HepG2 (cell line): ENCODE data around the gene PARVA. TPM values are rescaled to one million over a fixed set of nuclear protein-coding genes. Genes with fewer than 3 reads are reported as not detected.

Experiments used
- ATAC-seq: fragments of 200-7000 bp; cut with Tn5 transposase; 3 replicates; pipeline ENCODE4 v1.9.1; 2020; ENCODE audit warnings: mild to moderate bottlenecking, moderate library complexity
- BruUV-seq: library from RNA; stranded (reverse); fragments of 400-500 nt; replicated peaks from 2 replicates; lab custom pipeline; 2021; lab: Mats Ljungman, UMichigan
- CTCF ChIA-PET: fragments of 300-600 bp; formaldehyde crosslinking; extraction: SDS; loops from one replicate; lab custom pipeline; 2021; ENCODE audit warnings: low total read pairs, inconsistent platforms, low intra/inter-chr PET ratio; lab: Yijun Ruan, JAX
- POLR2A ChIA-PET: fragments of 350-600 bp; sonication (Branson Sonifier 250); formaldehyde crosslinking; loops from one replicate; lab custom pipeline; 2020; ENCODE audit warnings: antibody characterized with exemption, inconsistent platforms; lab: Yijun Ruan, JAX
- DNase-seq: peaks from one replicate; pipeline ENCODE4 v3.0.0-alpha.2; 2015; ENCODE audit warnings: low spot score
- FAIRE-seq: peaks from 3 replicates; lab custom pipeline; 2011; peaks lifted over from hg19 to GRCh38; lab: Jason Lieb, UNC
- H2AFZ ChIP-seq: one replicate; pipeline ENCODE4 v1.6.1; 2011; ENCODE audit warnings: low read length, inconsistent platforms
- H3K27ac ChIP-seq: fragments of 300-600 bp; 3 replicates; pipeline ENCODE4 v1.8.0; 2011; ENCODE audit warnings: mixed run types, mild to moderate bottlenecking, mixed read lengths, low read length, inconsistent platforms; ENCODE audit not compliant: insufficient read depth; ENCODE audit errors: extremely low read length
- H3K27me3 ChIP-seq, 2 experiments: fragments of 200-600 bp in 1 of 2; 2 replicates in 1 of 2; 3 replicates in 1 of 2; pipeline versions ENCODE4 v1.6.0 to v1.8.0; 2011; ENCODE audit warnings: low read length in 2 of 2, mild to moderate bottlenecking in 2 of 2, moderate library complexity in 2 of 2, inconsistent platforms in 1 of 2; ENCODE audit not compliant: insufficient read depth in 2 of 2, control insufficient read depth in 1 of 2
- H3K36me3 ChIP-seq, 2 experiments: fragments of 200-600 bp in 1 of 2; replicated peaks in 1 of 2; 2 replicates in 1 of 2; 3 replicates in 1 of 2; pipeline versions ENCODE4 v1.5.1 to v1.8.0; 2011; ENCODE audit warnings: low read length in 2 of 2, inconsistent platforms in 1 of 2; ENCODE audit not compliant: insufficient read depth in 2 of 2, control insufficient read depth in 1 of 2
- H3K4me1 ChIP-seq: 2 replicates; pipeline ENCODE4 v1.5.1; 2012; ENCODE audit warnings: low read length, inconsistent platforms; ENCODE audit not compliant: insufficient read depth
- H3K4me2 ChIP-seq: 2 replicates; pipeline ENCODE4 v1.6.0; 2011; ENCODE audit warnings: low read depth, low read length, inconsistent platforms
- H3K4me3 ChIP-seq, 3 experiments: fragments of 200-600 bp in 1 of 3; sonication (generic), shearing (Covaris generic) in 1 of 3; replicated peaks in 1 of 3; 2 replicates each; pipeline ENCODE4 v1.5.1; 2011 to 2016; ENCODE audit warnings: low read length in 3 of 3, inconsistent platforms in 2 of 3, low read depth in 2 of 3, mild to moderate bottlenecking in 2 of 3, control low read depth in 1 of 3, mixed read lengths in 1 of 3; ENCODE audit not compliant: insufficient read depth in 1 of 3
- H3K79me2 ChIP-seq: one replicate; pipeline ENCODE4 v1.6.1; 2011; ENCODE audit warnings: low read length, inconsistent platforms; ENCODE audit not compliant: insufficient read depth
- H3K9ac ChIP-seq: 2 replicates; pipeline ENCODE4 v1.6.0; 2011; ENCODE audit warnings: mild to moderate bottlenecking, low read depth, low read length, inconsistent platforms; ENCODE audit not compliant: insufficient read depth
- H3K9me3 ChIP-seq: 2 replicates; pipeline ENCODE4 v1.5.1; 2012; ENCODE audit warnings: mild to moderate bottlenecking, low read length
- H4K20me1 ChIP-seq: 2 replicates; pipeline ENCODE4 v1.6.0; 2011; ENCODE audit warnings: inconsistent platforms, mild to moderate bottlenecking, low read length, moderate library complexity; ENCODE audit not compliant: insufficient read depth
- CBX1 ChIP-seq: IDR thresholded peaks from one replicate; pipeline ENCODE4 v1.6.1; 2016; ENCODE audit warnings: antibody characterized with exemption, low read depth
- CENPT ChIP-seq: sonication (generic); formaldehyde crosslinking; IDR thresholded peaks from 2 replicates; pipeline ENCODE4 v1.8.0; 2022; ENCODE audit warnings: low read depth, mild to moderate bottlenecking, moderate library complexity, missing genetic modification reagents
- ELF3 ChIP-seq: IDR thresholded peaks from 2 replicates; pipeline ENCODE4 v1.6.1; 2016; ENCODE audit warnings: missing genetic modification reagents, missing compliant biosample characterization
- HBP1 ChIP-seq: IDR thresholded peaks from 2 replicates; pipeline ENCODE4 v1.6.1; 2016; ENCODE audit warnings: low read depth, control low read depth
- HNRNPK ChIP-seq: fragments of 200-400 bp; formaldehyde crosslinking; IDR thresholded peaks from 2 replicates; pipeline ENCODE4 v1.6.1; 2018; ENCODE audit warnings: low read length, low read depth, moderate library complexity, mild to moderate bottlenecking; ENCODE audit not compliant: poor library complexity, severe bottlenecking
- MED8 ChIP-seq: sonication (generic); formaldehyde crosslinking; IDR thresholded peaks from 2 replicates; pipeline ENCODE4 v1.8.1; 2023; ENCODE audit warnings: mild to moderate bottlenecking, missing genetic modification reagents; ENCODE audit not compliant: insufficient replicate concordance
- NFE2L2 ChIP-seq: fragments of 150-350 bp; IDR thresholded peaks from 2 replicates; pipeline ENCODE4 v1.6.1; 2014; ENCODE audit warnings: low read length
- NFIB ChIP-seq: sonication (generic); formaldehyde crosslinking; IDR thresholded peaks from 2 replicates; pipeline ENCODE4 v1.9.0; 2021; ENCODE audit warnings: missing genetic modification reagents, mild to moderate bottlenecking, borderline replicate concordance
- PLRG1 ChIP-seq: fragments of 450-650 bp; conservative IDR thresholded peaks from 2 replicates; pipeline ENCODE4 v1.6.1; 2016
- RARA ChIP-seq: IDR thresholded peaks from 2 replicates; pipeline ENCODE4 v1.6.1; 2016; ENCODE audit warnings: missing genetic modification reagents, missing compliant biosample characterization
- TP53 ChIP-seq: sonication (generic); formaldehyde crosslinking; conservative IDR thresholded peaks from 2 replicates; pipeline ENCODE4 v1.4.0; 2020; ENCODE audit warnings: missing genetic modification reagents
- UBTF ChIP-seq: sonication (generic); formaldehyde crosslinking; IDR thresholded peaks from 2 replicates; pipeline ENCODE4 v1.4.0; 2020; ENCODE audit warnings: mild to moderate bottlenecking, missing genetic modification reagents
- ZC3H13 ChIP-seq: sonication (generic); formaldehyde crosslinking; IDR thresholded peaks from 2 replicates; pipeline ENCODE4 v1.8.1; 2023; ENCODE audit warnings: mild to moderate bottlenecking, missing genetic modification reagents, moderate library complexity
- ZC3H4 ChIP-seq: sonication (generic); formaldehyde crosslinking; IDR thresholded peaks from 2 replicates; pipeline ENCODE4 v1.4.0; 2020; ENCODE audit warnings: missing genetic modification reagents, borderline replicate concordance
- ZNF510 ChIP-seq: sonication (generic); formaldehyde crosslinking; IDR thresholded peaks from 2 replicates; pipeline ENCODE4 v1.4.0; 2020; ENCODE audit warnings: low read depth, mild to moderate bottlenecking, missing genetic modification reagents
- ZNF709 ChIP-seq: sonication (generic); formaldehyde crosslinking; IDR thresholded peaks from 2 replicates; pipeline ENCODE4 v1.5.0; 2020; ENCODE audit warnings: mild to moderate bottlenecking, missing genetic modification reagents
- ZNF879 ChIP-seq: sonication (generic); formaldehyde crosslinking; IDR thresholded peaks from 2 replicates; pipeline ENCODE4 v1.8.1; 2023; ENCODE audit warnings: missing genetic modification reagents
- ZSCAN25 ChIP-seq: sonication (generic); formaldehyde crosslinking; IDR thresholded peaks from 2 replicates; pipeline ENCODE4 v1.8.0; 2022; ENCODE audit warnings: mild to moderate bottlenecking, missing genetic modification reagents
- WGBS: methylation state at CpG from one replicate; pipeline ENCODE4 v1.1.6; 2017; ENCODE audit warnings: low lambda C conversion rate; 5-methylcytosine and 5-hydroxymethylcytosine counted together
- in situ Hi-C: cut with HindIII; loops from 2 replicates; pipeline ENCODE4 v1.10.0; 2017; ENCODE audit warnings: low pct_unique_long_range_greater_than_20kb; ENCODE audit not compliant: extremely low pct_ligation_motif_present
- intact Hi-C: fragments of 100-400 bp; cut with micrococcal nuclease; formaldehyde crosslinking; loops from one replicate; pipeline ENCODE4 v1.10.0; 2022; ENCODE audit not compliant: unreplicated experiment
- polyA plus RNA-seq, 8 experiments: library from polyadenylated mRNA; depleted of rRNA in 3 of 8; stranded (reverse) in 7 of 8; unstranded in 1 of 8; fragments of >200 nt; fragmentation: Illumina TruSeq in 4 of 8; extraction: Trizol in 4 of 8; gene quantifications; 2 replicates each; pipeline versions ENCODE4 v1.2.1 to v1.2.3, GENCODE V29; 2011 to 2016; ENCODE audit warnings: low read depth in 4 of 8, missing spikeins in 1 of 8, mixed read lengths in 1 of 8; ENCODE audit not compliant: insufficient read depth in 1 of 8
- total RNA-seq, 5 experiments: library from RNA; depleted of rRNA; stranded (reverse); fragments of >200 nt; fragmentation: Illumina TruSeq; extraction: Trizol; gene quantifications; 2 replicates each; pipeline ENCODE4 v1.2.3, GENCODE V29; 2016; ENCODE audit warnings: low read depth in 1 of 5
- TF ChIP-seq, protein P1 (sequence below): sonication (generic); formaldehyde crosslinking; IDR thresholded peaks from 2 replicates; pipeline ENCODE4 v1.9.0; 2022; ENCODE audit warnings: low read depth, missing genetic modification reagents

PARVA gene
- total and polyA plus RNA-seq, 2 of the 13 experiments (the other 11 are each of a cell fraction or from before 2014, with no cell fraction given): 5.9 to 9.1 TPM

DNA sequence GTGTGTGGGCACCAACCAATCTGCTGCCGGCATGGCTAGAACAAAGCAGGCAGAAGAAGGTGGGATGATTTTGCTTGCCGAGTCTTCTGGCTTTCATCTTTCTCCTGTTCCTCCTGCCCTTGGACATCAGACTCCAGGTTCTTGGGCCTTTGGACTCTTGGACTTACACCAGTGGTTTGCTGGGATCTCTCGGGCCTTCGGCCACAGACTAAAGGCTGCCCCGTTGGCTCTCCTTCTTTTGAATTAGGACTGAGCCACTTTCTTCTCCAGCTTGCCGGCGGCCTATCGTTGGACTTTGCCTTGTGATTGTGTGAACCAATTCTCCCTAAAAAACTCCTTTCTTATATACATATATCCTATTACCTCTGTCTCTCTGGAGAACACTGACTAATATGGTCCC lies 168.8 kb downstream of the PARVA start (continued):
- TF ChIP-seq NFE2L2 (no peak), UBTF (no peak), TP53 (CRISPR knock-in tag) (no peak), ZC3H13 (CRISPR knock-in tag) (no peak), ZC3H4 (CRISPR knock-in tag) (no peak), ZNF510 (CRISPR knock-in tag) (no peak), NFIB (CRISPR knock-in tag) (no peak)
- TF ChIP-seq, protein P1, sequence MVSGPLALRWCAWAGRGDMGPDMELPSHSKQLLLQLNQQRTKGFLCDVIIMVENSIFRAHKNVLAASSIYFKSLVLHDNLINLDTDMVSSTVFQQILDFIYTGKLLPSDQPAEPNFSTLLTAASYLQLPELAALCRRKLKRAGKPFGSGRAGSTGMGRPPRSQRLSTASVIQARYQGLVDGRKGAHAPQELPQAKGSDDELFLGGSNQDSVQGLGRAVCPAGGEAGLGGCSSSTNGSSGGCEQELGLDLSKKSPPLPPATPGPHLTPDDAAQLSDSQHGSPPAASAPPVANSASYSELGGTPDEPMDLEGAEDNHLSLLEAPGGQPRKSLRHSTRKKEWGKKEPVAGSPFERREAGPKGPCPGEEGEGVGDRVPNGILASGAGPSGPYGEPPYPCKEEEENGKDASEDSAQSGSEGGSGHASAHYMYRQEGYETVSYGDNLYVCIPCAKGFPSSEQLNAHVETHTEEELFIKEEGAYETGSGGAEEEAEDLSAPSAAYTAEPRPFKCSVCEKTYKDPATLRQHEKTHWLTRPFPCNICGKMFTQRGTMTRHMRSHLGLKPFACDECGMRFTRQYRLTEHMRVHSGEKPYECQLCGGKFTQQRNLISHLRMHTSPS (CRISPR knock-in tag): no peak

DNA sequence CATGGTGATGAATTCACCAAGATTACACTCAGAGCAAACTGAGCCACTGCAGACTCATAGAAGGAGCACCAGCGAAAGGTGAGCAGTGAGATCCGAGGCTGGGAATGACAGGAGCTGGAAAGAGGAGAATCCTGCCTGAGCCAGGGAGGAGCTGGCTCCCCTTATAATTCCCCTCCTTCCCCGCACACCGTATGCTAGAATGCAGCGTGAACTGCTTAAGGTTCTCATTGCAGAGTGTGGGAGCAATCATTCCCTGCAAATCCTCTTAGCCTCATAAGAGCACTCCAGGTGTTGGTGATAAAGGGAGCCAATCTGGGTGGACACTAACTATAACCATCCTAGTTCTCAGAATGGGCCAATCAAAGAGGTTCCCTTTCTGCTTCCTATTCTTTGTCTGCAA lies 169.3 kb downstream of the PARVA start:
- Histone ChIP-seq H3K27me3 (peaks cover 0 to 7% of the 10 kb centered on the region in 2 experiments; a peak in 1 of 5 replicates), H3K4me1 (peaks cover 14% of the 10 kb centered on the region), H3K36me3 (no peaks in the 10 kb centered on the region), H3K27ac (no peak overlapping the region), H3K79me2 (no peaks in the 10 kb centered on the region), H3K4me2 (no peak overlapping the region), H2AFZ (no peak overlapping the region), H3K9ac (no peak overlapping the region), H3K9me3 (no peaks in the 10 kb centered on the region), H3K4me3 (no peak overlapping the region), H4K20me1 (no peaks in the 10 kb centered on the region)
- POLR2A ChIA-PET: no interaction called here
- in situ Hi-C loops (no loop called here), intact Hi-C loops (no loop called here)
- DNase-seq (no peak), FAIRE-seq (no peak), ATAC-seq (no peak)
- no TSS peak for BruUV-seq
- WGBS: 67% methylated on average over 4 of the region's 5 CpGs
- CTCF ChIA-PET: no interaction called here
- no peak for TF ChIP-seq HNRNPK
- TF ChIP-seq CBX1: no peak
- TF ChIP-seq MED8 (CRISPR knock-in tag): no peak
- no peak for TF ChIP-seq ZNF709 (CRISPR knock-in tag)
- no peak for TF ChIP-seq ZSCAN25
- TF ChIP-seq CENPT (CRISPR knock-in tag): no peak
- no peak for TF ChIP-seq PLRG1
- TF ChIP-seq ZNF879 (CRISPR knock-in tag): no peak
- TF ChIP-seq ELF3 (CRISPR knock-in tag): no peak
- TF ChIP-seq RARA: no peak
- no peak for TF ChIP-seq HBP1 (CRISPR knock-in tag)
